ENCODE measurements around the gene CD19.
A peak's percentile ranks its signal among the peaks of the same experiment; 100 is the strongest.
"Not testable (repeated sequence)": the region's sequence is repeated elsewhere in the genome, so short reads cannot be mapped to it uniquely, and the experiment has no call there.

Gene CD19

GRCh38 chr16:28910086-28911031, 21.4 kb upstream of the CD19 start:
- no peak for DNase-seq

GRCh38 chr16:28912558-28912957, 19.2 kb upstream of the CD19 start:
- no peak for DNase-seq

- DNase-seq: no peak
Measured at GRCh38 chr16:28913946-28914724, 17.6 kb upstream of the CD19 start.

- DNase-seq: no peak
Measured at GRCh38 chr16:28915181-28915580, 16.6 kb upstream of the CD19 start.

- DNase-seq: no peak
Measured at GRCh38 chr16:28917095-28917494, 14.7 kb upstream of the CD19 start.

DNA sequence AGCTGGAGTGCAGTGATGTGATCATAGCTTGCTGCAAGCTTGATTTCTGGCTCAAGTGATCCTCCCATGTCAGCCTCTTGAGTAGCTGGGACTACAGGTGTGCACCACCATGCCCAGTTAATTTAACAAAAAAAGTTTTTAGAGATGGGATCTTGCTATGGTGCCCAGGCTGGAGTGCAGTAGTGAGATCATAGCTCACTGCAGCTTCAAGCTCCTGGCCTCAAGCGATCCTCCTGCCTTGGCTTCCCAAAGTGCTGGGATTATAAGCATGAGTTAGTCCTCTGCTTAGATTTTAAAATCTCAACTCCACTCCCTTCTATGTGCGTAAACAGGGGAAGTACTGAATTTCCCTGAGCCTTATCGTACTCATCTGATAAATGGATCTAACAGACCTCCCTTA, 13.1 kb upstream of the CD19 start:
- DNase-seq: no peak

DNA sequence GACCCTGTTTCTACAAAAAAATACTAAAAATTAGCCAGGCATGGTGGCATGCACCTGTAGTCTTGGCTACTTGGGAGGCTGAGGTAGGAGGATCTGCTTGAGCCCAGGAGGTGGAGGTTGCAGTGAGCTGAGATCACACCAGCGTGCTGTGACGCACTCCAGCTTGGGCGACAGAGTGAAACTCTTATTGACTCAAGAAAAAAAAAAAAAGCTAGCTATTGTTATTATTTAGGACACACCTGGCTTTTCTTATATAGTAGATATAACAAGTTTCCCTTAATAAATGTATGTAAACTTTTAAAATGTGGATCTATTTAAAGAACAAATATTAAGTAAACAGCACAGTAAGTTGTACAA, 8.6 kb upstream of the CD19 start:
- DNase-seq: no peak

DNA sequence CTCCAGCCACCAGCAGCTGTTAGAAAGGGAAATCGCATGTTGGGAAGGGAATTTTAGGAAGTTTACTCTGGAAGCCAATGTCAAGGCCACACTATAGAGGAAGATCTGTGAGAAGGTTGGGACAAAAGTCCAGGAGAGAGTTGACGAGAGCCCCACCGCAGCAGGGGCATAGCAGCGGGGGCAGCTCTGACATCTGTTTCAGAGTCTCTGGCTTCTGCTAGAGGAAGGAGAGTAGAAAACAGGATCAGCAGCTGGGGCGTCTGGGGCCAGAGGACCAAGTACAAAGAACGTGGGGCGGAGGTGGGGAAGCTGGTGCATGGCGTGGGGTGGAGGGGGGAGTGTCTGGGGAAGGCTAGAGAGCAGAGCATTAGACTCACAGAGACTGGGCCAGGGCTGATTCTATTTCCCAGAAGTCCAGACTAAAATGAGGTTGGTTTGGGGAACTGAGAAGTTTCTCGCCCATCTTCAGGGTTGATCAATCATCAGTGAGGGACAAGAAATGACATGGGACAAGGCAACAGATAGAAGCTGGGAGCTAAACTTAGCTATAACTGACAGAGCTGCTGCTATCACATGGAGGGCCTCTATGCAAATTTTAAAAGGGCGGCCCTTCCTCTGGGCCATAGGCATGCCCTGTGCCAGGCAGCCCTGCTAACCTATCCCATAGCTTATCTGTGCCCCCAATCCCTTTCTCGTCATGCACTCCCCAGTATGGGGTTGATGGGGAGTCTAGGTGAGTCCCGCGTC, 7.9 kb upstream of the CD19 start:
- peak; percentile 78 for DNase-seq

DNA sequence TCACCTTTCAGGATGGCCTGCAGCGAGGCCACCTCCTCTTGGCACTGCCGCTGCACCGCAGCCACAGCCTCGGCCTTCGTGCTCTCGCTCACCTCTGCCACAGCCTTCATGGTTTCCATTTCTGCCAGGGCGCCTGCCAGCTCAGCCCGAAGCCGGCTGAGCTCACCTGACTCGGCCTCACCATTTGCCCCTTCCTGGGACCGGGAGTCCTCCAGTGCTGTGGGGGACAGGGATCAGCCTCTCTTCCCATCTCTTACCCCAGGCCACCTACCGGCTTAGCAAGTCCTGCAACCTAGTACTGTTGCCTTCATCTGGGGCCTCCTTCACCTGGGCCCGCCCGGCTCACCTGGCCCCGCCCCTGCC, 7.4 kb upstream of the CD19 start:
- DNase-seq: no peak

- DNase-seq: peak; percentile 90
Measured at GRCh38 chr16:28924762-28925385, 6.9 kb upstream of the CD19 start, which contains the start of gene RABEP2. Gene RABEP2 (minus strand): TSS chr16:28925238. CDS start chr16:28925163, 75 bp downstream.

GRCh38 chr16:28925386-28926228, 6.2 kb upstream of the CD19 start:
- peak; percentile 76 for DNase-seq

GRCh38 chr16:28926284-28926683, 5.5 kb upstream of the CD19 start:
- not testable (repeated sequence) for DNase-seq

DNA sequence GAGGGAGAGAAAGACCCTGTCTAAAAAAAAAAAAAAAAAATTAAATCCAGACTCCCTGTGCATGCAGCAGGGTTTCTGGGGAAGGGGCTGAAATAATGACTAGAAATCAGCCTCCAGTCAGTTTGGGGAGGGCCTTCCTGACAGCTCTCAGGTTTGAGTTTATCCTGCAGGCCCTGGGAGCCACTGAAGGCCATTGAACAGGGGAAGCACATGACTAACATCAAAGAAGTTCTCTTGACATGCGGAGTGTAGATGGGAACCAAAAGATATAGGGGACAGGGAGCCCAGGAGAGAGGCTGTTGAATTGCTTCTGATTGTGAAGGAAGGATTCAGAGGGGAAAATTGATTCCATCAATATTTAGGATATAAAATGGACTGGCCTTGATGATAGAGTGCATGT, 4.0 kb upstream of the CD19 start:
- DNase-seq: no peak

GRCh38 chr16:28930203-28930602, 1.6 kb upstream of the CD19 start:
- DNase-seq: no peak

DNA sequence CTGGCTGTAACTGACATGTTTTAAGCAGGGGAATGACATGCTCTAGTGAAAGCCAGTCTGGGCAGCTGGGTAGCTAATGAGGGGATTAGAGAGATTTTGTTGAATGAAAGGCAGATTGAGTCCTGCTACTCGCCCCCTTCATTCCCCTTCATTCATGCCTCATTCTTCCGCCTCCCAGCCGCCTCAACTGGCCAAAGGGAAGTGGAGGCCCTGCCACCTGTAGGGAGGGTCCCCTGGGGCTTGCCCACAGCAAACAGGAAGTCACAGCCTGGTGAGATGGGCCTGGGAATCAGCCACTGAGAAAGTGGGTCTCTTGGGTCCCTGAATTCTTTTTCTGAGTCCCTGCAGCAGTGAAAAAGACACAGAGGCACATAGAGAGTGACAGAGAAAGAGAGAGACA, 1.1 kb upstream of the CD19 start:
- DNase-seq: no peak

DNA sequence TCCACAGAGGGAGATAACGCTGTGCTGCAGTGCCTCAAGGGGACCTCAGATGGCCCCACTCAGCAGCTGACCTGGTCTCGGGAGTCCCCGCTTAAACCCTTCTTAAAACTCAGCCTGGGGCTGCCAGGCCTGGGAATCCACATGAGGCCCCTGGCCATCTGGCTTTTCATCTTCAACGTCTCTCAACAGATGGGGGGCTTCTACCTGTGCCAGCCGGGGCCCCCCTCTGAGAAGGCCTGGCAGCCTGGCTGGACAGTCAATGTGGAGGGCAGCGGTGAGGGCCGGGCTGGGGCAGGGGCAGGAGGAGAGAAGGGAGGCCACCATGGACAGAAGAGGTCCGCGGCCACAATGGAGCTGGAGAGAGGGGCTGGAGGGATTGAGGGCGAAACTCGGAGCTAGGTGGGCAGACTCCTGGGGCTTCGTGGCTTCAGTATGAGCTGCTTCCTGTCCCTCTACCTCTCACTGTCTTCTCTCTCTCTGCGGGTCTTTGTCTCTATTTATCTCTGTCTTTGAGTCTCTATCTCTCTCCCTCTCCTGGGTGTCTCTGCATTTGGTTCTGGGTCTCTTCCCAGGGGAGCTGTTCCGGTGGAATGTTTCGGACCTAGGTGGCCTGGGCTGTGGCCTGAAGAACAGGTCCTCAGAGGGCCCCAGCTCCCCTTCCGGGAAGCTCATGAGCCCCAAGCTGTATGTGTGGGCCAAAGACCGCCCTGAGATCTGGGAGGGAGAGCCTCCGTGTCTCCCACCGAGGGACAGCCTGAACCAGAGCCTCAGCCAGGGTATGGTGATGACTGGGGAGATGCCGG, 769 bp downstream of the CD19 start:
- no peak for DNase-seq

DNA sequence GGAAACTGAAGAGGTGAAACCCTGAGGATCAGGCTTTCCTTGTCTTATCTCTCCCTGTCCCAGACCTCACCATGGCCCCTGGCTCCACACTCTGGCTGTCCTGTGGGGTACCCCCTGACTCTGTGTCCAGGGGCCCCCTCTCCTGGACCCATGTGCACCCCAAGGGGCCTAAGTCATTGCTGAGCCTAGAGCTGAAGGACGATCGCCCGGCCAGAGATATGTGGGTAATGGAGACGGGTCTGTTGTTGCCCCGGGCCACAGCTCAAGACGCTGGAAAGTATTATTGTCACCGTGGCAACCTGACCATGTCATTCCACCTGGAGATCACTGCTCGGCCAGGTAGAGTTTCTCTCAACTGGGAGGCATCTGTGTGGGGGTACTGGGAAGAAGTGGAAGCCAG, 1.4 kb downstream of the CD19 start:
- no peak for DNase-seq

GRCh38 chr16:28935346-28935745, 3.6 kb downstream of the CD19 start:
- no peak for DNase-seq

GRCh38 chr16:28935924-28936783, 4.4 kb downstream of the CD19 start:
- peak; percentile 97 for DNase-seq

GRCh38 chr16:28936784-28937155, 5.0 kb downstream of the CD19 start:
- DNase-seq: no peak
